ENCODE measurements around the gene ABAT. TPM values are rescaled to one million over a fixed set of nuclear protein-coding genes. Genes with fewer than 3 reads are reported as not detected.

The ABAT gene
- total and polyA plus RNA-seq, 2 experiments from 2014 or later = 31.2 to 59.1 TPM

DNA sequence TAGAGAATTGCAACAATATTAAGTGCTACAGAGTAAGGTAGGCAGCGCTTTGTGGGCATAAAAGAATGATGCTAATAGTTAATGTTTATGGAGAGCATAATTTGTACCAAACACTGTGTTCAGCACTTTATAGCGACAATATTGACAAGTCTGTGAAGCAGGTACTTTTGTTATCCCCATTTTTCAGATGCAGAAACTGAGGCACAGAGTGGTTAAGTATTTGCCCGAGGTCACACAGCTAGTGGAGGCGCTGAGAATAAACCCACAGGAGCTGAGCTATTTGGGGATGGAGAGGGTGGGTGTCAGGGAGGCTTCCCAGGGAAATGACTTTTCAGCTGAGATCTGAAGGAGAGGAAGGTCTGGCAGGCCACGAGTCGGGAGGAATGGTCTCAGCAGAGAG lies 83.6 kb downstream of the ABAT start:
- H3K36me3 ChIP-seq (replicated peaks; ENCODE audit: insufficient read depth, low read depth) = no peaks in the 10 kb centered on the region
- H3K79me2 ChIP-seq = no peaks in the 10 kb centered on the region
- H3K4me1 ChIP-seq (ENCODE audit: insufficient read depth) = no peaks in the 10 kb centered on the region
- no peaks in the 10 kb centered on the region for H3K9me3 ChIP-seq (ENCODE audit: low read depth)
- no peak overlapping the region for H3K27ac ChIP-seq
- TF ChIP-seq, protein P1, sequence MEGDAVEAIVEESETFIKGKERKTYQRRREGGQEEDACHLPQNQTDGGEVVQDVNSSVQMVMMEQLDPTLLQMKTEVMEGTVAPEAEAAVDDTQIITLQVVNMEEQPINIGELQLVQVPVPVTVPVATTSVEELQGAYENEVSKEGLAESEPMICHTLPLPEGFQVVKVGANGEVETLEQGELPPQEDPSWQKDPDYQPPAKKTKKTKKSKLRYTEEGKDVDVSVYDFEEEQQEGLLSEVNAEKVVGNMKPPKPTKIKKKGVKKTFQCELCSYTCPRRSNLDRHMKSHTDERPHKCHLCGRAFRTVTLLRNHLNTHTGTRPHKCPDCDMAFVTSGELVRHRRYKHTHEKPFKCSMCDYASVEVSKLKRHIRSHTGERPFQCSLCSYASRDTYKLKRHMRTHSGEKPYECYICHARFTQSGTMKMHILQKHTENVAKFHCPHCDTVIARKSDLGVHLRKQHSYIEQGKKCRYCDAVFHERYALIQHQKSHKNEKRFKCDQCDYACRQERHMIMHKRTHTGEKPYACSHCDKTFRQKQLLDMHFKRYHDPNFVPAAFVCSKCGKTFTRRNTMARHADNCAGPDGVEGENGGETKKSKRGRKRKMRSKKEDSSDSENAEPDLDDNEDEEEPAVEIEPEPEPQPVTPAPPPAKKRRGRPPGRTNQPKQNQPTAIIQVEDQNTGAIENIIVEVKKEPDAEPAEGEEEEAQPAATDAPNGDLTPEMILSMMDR (IDR thresholded peaks at IDR 0.05; ENCODE audit: poor library complexity) = no peak
- TF ChIP-seq EZH2 (IDR thresholded peaks at IDR 0.05; ENCODE audit: borderline replicate concordance) (no peak), EZH2phosphoT487 (IDR thresholded peaks at IDR 0.05; ENCODE audit: low read depth, severe bottlenecking, unreplicated experiment) (no peak)
- 90% methylated on average over 6 of the region's 6 CpGs for WGBS (ENCODE audit: low lambda C conversion rate, missing lambda C conversion rate)
- DNase-seq (ENCODE audit: low spot score) = no peak
- no peak overlapping the region for H3K4me2 ChIP-seq
- no peaks in the 10 kb centered on the region for H4K20me1 ChIP-seq (ENCODE audit: insufficient read depth, poor library complexity, severe bottlenecking)
- no peak overlapping the region for H3K4me3 ChIP-seq
- H3K9me2 ChIP-seq (replicated peaks; ENCODE audit: insufficient read depth) = no peaks in the 10 kb centered on the region
- no peaks in the 10 kb centered on the region for H3K27me3 ChIP-seq
- H2AFZ ChIP-seq = no peak overlapping the region

DNA sequence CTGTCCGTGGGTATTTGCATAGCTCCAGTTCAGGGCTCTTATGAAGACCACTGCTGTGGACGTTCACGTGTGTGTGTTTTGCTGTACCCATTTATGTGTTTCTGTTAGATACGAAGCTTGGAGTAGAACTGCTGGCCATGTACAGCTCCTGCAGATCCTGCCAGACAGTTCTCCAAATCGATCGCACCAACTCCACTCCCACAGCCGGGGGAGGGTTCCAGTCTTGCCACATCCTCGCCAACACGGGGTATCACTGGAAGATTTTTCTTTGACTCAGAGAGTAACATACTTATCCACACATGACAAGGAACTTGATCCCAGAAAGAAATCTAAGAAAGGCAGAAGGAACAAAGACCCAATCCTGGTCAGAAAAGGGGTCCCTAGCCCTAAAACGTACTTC lies 85.6 kb downstream of the ABAT start:
- H3K36me3 ChIP-seq (replicated peaks; ENCODE audit: insufficient read depth, low read depth) = no peaks in the 10 kb centered on the region
- H3K4me2 ChIP-seq = no peak overlapping the region
- no peak overlapping the region for H3K4me3 ChIP-seq
- WGBS (ENCODE audit: low lambda C conversion rate, missing lambda C conversion rate) = 94% methylated on average over 10 of the region's 10 CpGs
- no peak overlapping the region for H3K27ac ChIP-seq
- no peaks in the 10 kb centered on the region for H3K79me2 ChIP-seq
- no peak for TF ChIP-seq EZH2 (IDR thresholded peaks at IDR 0.05; ENCODE audit: borderline replicate concordance)
- no peak overlapping the region for H2AFZ ChIP-seq
- H3K27me3 ChIP-seq = no peaks in the 10 kb centered on the region
- no peak for DNase-seq (ENCODE audit: low spot score)
- H3K9me2 ChIP-seq (replicated peaks; ENCODE audit: insufficient read depth) = no peaks in the 10 kb centered on the region
- H3K4me1 ChIP-seq (ENCODE audit: insufficient read depth) = no peaks in the 10 kb centered on the region
- H4K20me1 ChIP-seq (ENCODE audit: insufficient read depth, poor library complexity, severe bottlenecking) = no peaks in the 10 kb centered on the region
- no peaks in the 10 kb centered on the region for H3K9me3 ChIP-seq (ENCODE audit: low read depth)

- TF ChIP-seq EZH2phosphoT487 (IDR thresholded peaks at IDR 0.05; ENCODE audit: low read depth, severe bottlenecking, unreplicated experiment) = no peak
- TF ChIP-seq, protein P1 (IDR thresholded peaks at IDR 0.05; ENCODE audit: poor library complexity) = no peak
- no peak for DNase-seq (ENCODE audit: low spot score)
- no peaks in the 10 kb centered on the region for H3K9me2 ChIP-seq (replicated peaks; ENCODE audit: insufficient read depth)
- no peak overlapping the region for H3K4me3 ChIP-seq
- H3K27me3 ChIP-seq = no peaks in the 10 kb centered on the region
- WGBS (ENCODE audit: low lambda C conversion rate, missing lambda C conversion rate) = 83% methylated on average over 6 of the region's 6 CpGs
- H4K20me1 ChIP-seq (ENCODE audit: insufficient read depth, poor library complexity, severe bottlenecking) = no peaks in the 10 kb centered on the region
- no peak overlapping the region for H2AFZ ChIP-seq
- no peak overlapping the region for H3K27ac ChIP-seq
- H3K4me1 ChIP-seq (ENCODE audit: insufficient read depth) = no peaks in the 10 kb centered on the region
- no peaks in the 10 kb centered on the region for H3K79me2 ChIP-seq
- no peaks in the 10 kb centered on the region for H3K36me3 ChIP-seq (replicated peaks; ENCODE audit: insufficient read depth, low read depth)
- H3K4me2 ChIP-seq = no peak overlapping the region
- H3K9me3 ChIP-seq (ENCODE audit: low read depth) = no peaks in the 10 kb centered on the region
Measured at GRCh38 chr16:8761078-8761477, 86.7 kb downstream of the ABAT start.

- 96% methylated on average over 4 of the region's 4 CpGs for WGBS (ENCODE audit: low lambda C conversion rate, missing lambda C conversion rate)
Measured at GRCh38 chr16:8762254-8762653, 87.8 kb downstream of the ABAT start.

More at GRCh38 chr16:8762254-8762653, 87.8 kb downstream of the ABAT start:
- Histone ChIP-seq H3K79me2 (no peaks in the 10 kb centered on the region), H3K9me3 (ENCODE audit: low read depth) (no peaks in the 10 kb centered on the region), H2AFZ (no peak overlapping the region), H4K20me1 (ENCODE audit: insufficient read depth, poor library complexity, severe bottlenecking) (no peaks in the 10 kb centered on the region), H3K9me2 (replicated peaks; ENCODE audit: insufficient read depth) (no peaks in the 10 kb centered on the region), H3K27ac (no peak overlapping the region), H3K27me3 (no peaks in the 10 kb centered on the region), H3K4me3 (no peak overlapping the region), H3K4me2 (no peak overlapping the region), H3K4me1 (ENCODE audit: insufficient read depth) (no peaks in the 10 kb centered on the region), H3K36me3 (replicated peaks; ENCODE audit: insufficient read depth, low read depth) (no peaks in the 10 kb centered on the region)
- no peak for DNase-seq (ENCODE audit: low spot score)
- TF ChIP-seq EZH2phosphoT487 (IDR thresholded peaks at IDR 0.05; ENCODE audit: low read depth, severe bottlenecking, unreplicated experiment) (no peak), EZH2 (IDR thresholded peaks at IDR 0.05; ENCODE audit: borderline replicate concordance) (no peak)
- TF ChIP-seq, protein P1 (IDR thresholded peaks at IDR 0.05; ENCODE audit: poor library complexity) = no peak
